ENCODE results near the gene DMGDH.

The DMGDH gene

DNA sequence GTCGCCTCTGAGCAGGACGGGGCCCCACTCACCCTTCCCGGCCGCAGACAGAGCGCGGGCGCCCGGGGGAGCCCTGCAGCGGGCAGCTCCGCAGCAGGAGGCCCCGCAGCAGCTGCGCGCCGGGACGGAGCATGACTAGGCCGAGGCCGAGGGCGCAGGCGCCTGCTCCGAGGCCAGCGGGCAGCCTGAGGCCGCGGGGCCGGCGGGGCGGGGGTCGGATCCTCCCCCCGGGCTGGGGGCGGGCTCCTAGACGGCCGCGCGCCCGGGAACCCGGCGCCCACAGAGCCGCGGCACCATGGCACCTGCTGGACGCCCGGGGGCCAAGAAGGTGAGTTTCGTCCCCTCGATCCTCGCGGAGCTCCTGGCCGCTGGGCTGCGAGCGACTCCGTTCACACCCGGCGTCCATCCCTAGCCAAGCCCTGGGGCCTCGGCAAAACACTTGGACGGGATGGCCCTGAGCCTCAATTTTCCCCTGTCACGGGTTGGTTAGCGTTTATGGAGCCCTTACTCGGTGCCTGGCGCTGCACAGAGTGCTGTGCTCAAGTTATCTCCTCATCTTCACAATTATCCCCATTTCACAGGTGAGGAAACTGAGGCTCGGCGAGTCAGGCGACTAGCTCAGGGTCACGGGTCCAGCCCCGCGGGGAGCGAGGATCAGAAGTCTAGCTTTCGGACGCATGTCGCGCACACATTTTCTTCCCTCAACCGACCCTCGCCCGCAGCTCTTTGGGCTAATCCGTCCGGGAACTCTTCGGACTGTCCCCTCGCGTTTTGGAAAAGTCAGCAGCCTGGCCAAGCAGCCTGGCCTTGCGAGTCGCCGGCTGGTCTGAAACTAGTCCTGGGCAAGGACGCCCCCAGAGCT lies at the start of gene DMGDH, which contains the start of gene BHMT2:
Gene DMGDH (minus strand): TSS at position 187 of the 862 bp plus-strand sequence. CDS start 54 bp downstream, at position 133.
Gene BHMT2 (plus strand): TSS at position 280 of the 862 bp plus-strand sequence. CDS start 16 bp downstream, at position 296.
- peak within 1 kb of the TSS; percentile 44 to 89 (median 81) for H3K9ac ChIP-seq (ENCODE audit: low read length in 5 of 5)
- H3K36me3 ChIP-seq (ENCODE audit: control insufficient read depth in 5 of 5, insufficient read depth in 5 of 5, low read length in 5 of 5) = no peaks in the 10 kb centered on the region
- peak within 1 kb of the TSS; percentile 88 for H3K27ac ChIP-seq (ENCODE audit: low read depth, low read length)
- H3K4me1 ChIP-seq (ENCODE audit: control insufficient read depth in 5 of 5, insufficient read depth in 5 of 5, low read length in 5 of 5) = peaks cover 0 to 31% (median 9%) of the 10 kb centered on the region in 5 donors
- H3K27me3 ChIP-seq (ENCODE audit: control insufficient read depth in 5 of 5, insufficient read depth in 4 of 5, low read length in 5 of 5) = peaks cover 0 to 3% (median 0%) of the 10 kb centered on the region in 5 donors
- H3K4me3 ChIP-seq (ENCODE audit: low read depth in 1 of 5, low read length in 5 of 5) = peak within 1 kb of the TSS; percentile 63 to 88 (median 77)
- peaks cover 0 to 8% (median 5%) of the 10 kb centered on the region in 5 donors for H3K9me3 ChIP-seq (ENCODE audit: control insufficient read depth in 5 of 5, low read length in 5 of 5)

DNA sequence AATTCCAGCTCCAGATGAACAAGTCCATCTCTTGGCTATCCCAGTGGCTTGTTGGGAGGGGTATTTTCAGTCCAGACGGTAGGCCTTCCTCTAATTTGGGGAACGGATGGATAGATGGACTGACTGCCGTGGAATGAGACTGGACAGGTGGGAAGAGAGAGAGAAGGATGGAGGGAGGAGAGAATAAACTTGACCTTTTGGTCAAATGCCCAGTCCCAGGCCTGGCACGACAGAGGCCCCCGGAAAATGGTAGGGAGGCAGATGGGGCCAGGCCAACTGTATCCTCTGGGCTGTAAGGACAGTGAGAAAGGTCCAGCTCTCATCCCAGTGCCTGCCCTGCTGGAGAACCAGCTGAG lies 43.2 kb upstream of the DMGDH start:
- peaks cover 0 to 16% (median 11%) of the 10 kb centered on the region in 5 donors for H3K4me1 ChIP-seq (ENCODE audit: control insufficient read depth in 5 of 5, insufficient read depth in 5 of 5, low read length in 5 of 5)
- no peak overlapping the region for H3K4me3 ChIP-seq (ENCODE audit: low read depth in 1 of 5, low read length in 5 of 5)
- H3K36me3 ChIP-seq (ENCODE audit: control insufficient read depth in 5 of 5, insufficient read depth in 5 of 5, low read length in 5 of 5) = no peaks in the 10 kb centered on the region
- no peaks in the 10 kb centered on the region for H3K9me3 ChIP-seq (ENCODE audit: control insufficient read depth in 5 of 5, low read length in 5 of 5)
- no peak overlapping the region for H3K27ac ChIP-seq (ENCODE audit: low read depth, low read length)
- peaks cover 14 to 24% (median 20%) of the 10 kb centered on the region in 5 donors for H3K27me3 ChIP-seq (ENCODE audit: control insufficient read depth in 5 of 5, insufficient read depth in 4 of 5, low read length in 5 of 5)
- H3K9ac ChIP-seq (ENCODE audit: low read length in 5 of 5) = no peak overlapping the region

DNA sequence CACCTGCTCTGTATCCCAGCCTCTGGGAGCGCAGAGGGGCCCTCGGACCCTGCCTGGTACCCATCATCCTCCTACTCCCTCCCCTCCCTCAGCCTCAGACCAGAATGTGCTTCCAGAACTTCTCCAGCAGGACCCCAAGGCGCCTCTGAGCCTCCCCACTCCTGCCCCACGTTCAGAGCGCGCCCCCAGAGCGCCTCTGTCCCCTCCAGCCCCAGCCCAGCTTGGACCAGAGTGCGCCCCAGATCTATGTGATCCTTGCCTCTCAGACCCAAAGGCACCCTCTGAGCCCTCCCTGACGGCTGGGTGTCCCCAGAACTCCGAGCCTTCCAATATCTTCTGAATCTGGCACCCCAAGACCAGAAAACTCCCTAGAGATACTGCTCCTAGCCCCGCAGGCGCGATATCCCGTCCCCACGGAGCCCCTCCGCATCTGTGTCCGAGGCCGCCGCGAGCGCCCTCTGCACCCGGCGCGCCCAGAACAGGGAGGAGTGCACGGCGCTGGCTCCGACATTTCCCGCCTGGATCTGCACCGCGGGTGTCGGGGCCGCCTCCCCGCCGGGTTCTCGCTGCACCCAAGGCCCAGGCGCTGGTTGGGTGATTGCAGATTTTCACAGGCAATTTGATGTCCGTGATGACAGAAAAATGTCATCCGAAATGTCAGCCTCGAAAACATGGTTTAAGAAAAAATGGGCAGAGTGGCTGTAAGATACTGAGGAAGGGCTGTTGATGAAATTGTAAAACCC lies 42.7 kb upstream of the DMGDH start:
- peaks cover 14 to 24% (median 20%) of the 10 kb centered on the region in 5 donors for H3K27me3 ChIP-seq (ENCODE audit: control insufficient read depth in 5 of 5, insufficient read depth in 4 of 5, low read length in 5 of 5)
- H3K9me3 ChIP-seq (ENCODE audit: control insufficient read depth in 5 of 5, low read length in 5 of 5) = no peaks in the 10 kb centered on the region
- peaks cover 0 to 18% (median 16%) of the 10 kb centered on the region in 5 donors for H3K4me1 ChIP-seq (ENCODE audit: control insufficient read depth in 5 of 5, insufficient read depth in 5 of 5, low read length in 5 of 5)
- H3K27ac ChIP-seq (ENCODE audit: low read depth, low read length) = no peak overlapping the region
- H3K4me3 ChIP-seq (ENCODE audit: low read depth in 1 of 5, low read length in 5 of 5) = peak overlapping the region in 1 of 5 donors; percentile 5
- no peaks in the 10 kb centered on the region for H3K36me3 ChIP-seq (ENCODE audit: control insufficient read depth in 5 of 5, insufficient read depth in 5 of 5, low read length in 5 of 5)
- no peak overlapping the region for H3K9ac ChIP-seq (ENCODE audit: low read length in 5 of 5)

DNA sequence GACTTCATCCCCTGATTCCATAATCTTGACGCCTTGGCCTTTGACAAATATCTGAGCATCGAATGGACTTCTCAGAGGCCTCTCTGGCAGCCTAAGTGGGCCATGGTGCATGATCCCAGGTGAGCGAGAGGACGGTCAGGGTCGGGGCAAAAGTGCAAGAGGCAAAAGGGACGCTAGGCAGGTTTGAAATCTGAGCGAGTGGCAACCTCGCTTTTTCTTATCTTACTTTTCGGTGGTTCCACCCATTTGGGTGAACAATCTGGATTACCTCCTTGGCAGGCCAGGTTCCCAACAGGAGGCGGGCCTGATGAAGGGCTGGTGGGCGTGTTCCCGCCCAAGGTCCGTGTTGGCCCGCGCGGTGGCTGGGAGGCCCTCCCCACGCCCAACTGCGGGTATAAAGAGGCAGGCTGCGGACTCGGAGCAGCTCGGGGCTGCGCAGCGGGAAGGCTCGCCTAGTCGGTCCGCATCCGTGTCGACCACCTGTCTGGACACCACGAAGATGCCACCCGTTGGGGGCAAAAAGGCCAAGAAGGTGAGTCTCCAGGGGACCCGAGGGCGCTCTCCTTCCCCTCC lies 42.0 kb upstream of the DMGDH start, which contains the start of gene BHMT:
Gene BHMT (plus strand): TSS at position 423 of the 573 bp plus-strand sequence. CDS start 77 bp downstream, at position 500.
- Histone ChIP-seq H3K27me3 (ENCODE audit: control insufficient read depth in 5 of 5, insufficient read depth in 4 of 5, low read length in 5 of 5) (peaks cover 14 to 24% (median 20%) of the 10 kb centered on the region in 5 donors), H3K36me3 (ENCODE audit: control insufficient read depth in 5 of 5, insufficient read depth in 5 of 5, low read length in 5 of 5) (no peaks in the 10 kb centered on the region), H3K4me3 (ENCODE audit: low read depth in 1 of 5, low read length in 5 of 5) (peak within 1 kb of the TSS in 1 of 5 donors; percentile 5), H3K9ac (ENCODE audit: low read length in 5 of 5) (no peak within 1 kb of the TSS), H3K27ac (ENCODE audit: low read depth, low read length) (no peak within 1 kb of the TSS), H3K9me3 (ENCODE audit: control insufficient read depth in 5 of 5, low read length in 5 of 5) (no peaks in the 10 kb centered on the region), H3K4me1 (ENCODE audit: control insufficient read depth in 5 of 5, insufficient read depth in 5 of 5, low read length in 5 of 5) (peaks cover 0 to 18% (median 16%) of the 10 kb centered on the region in 5 donors)

DNA sequence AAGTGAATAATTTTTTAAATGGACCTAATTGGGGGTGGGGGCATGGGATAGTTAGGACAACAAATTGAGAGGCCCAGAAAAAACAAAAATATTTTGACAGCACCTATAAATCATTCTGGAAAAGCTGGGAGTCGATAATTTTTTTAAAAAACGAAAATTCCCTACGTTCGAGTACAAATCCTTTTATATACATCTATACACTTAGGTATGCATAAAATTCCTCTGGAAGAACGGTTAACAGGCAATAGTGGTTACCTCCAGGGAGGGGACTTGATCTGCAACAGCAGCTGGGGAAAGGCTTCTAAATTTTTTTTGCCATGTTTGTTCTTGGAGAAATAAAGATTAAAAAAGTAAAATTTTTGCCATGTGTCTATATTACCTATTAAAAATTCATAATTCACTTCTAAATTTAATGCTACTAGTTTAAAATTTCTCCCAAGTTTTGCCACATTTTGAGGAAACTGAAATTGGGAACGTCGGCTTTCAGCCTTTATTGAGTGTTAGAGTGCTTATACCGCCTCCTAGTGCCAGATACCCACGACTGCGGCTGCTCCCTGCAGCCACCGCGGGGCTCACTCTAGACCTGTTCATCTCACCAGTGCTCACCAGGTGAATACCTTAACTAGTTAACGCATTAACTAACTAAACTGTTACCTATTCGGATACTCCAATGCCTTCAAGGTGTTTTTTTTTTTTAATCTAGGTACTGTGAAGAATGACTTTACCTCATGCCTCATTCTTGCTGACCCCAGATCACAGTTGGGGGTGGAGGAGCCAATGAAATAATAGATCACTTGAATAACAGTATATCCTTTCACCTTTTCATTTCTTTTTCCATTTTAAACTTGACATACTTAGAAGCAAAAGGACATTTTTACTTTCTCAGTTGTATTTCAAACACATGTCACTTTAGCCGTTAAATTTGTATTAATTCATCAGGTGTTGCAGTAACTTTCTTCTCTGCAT lies 40.3 kb upstream of the DMGDH start:
- Histone ChIP-seq H3K27ac (ENCODE audit: low read depth, low read length) (no peak overlapping the region), H3K27me3 (ENCODE audit: control insufficient read depth in 5 of 5, insufficient read depth in 4 of 5, low read length in 5 of 5) (peaks cover 14 to 24% (median 20%) of the 10 kb centered on the region in 5 donors), H3K4me3 (ENCODE audit: low read depth in 1 of 5, low read length in 5 of 5) (no peak overlapping the region), H3K9me3 (ENCODE audit: control insufficient read depth in 5 of 5, low read length in 5 of 5) (no peaks in the 10 kb centered on the region), H3K9ac (ENCODE audit: low read length in 5 of 5) (no peak overlapping the region), H3K4me1 (ENCODE audit: control insufficient read depth in 5 of 5, insufficient read depth in 5 of 5, low read length in 5 of 5) (peaks cover 0 to 18% (median 16%) of the 10 kb centered on the region in 5 donors), H3K36me3 (ENCODE audit: control insufficient read depth in 5 of 5, insufficient read depth in 5 of 5, low read length in 5 of 5) (no peaks in the 10 kb centered on the region)

DNA sequence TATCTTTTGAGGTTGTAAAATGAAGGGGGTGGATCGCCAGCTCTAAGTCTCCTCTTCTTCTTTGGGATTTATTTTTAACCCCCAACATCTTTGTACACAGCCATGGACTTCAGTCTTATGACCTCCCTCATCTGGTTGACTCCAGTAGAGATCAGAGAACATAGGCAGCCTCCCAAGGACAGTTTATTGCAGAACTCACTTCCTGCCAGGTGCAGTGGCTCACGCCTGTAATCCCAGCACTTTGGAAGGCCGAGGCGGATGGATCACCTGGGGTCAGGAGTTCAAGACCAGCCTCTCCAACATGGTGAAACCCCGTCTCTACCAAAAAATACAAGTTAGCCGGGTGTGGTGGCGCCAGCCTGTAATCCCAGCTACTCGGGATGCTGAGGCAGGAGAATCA lies 39.3 kb upstream of the DMGDH start:
- Histone ChIP-seq H3K27me3 (ENCODE audit: control insufficient read depth in 5 of 5, insufficient read depth in 4 of 5, low read length in 5 of 5) (peaks cover 14 to 24% (median 20%) of the 10 kb centered on the region in 5 donors), H3K4me3 (ENCODE audit: low read depth in 1 of 5, low read length in 5 of 5) (no peak overlapping the region), H3K36me3 (ENCODE audit: control insufficient read depth in 5 of 5, insufficient read depth in 5 of 5, low read length in 5 of 5) (no peaks in the 10 kb centered on the region)

DNA sequence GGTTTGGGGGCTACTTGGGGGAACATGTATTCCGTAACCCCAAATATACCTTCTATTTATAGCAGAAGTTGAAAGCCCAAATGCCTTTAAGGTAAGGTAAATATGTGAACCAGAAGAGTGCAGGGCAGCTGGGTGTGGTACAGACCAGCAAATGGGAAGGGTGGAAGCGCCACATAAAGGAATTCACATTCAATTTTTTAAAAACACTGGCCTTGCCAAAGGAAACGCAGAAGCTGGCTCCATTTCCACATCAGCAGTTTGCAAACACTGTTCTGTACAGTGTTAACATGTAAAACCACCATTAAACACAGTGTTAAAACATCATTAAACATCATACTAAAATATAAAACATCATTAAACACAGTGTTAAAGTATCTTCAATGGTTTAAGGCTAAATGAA lies 38.6 kb upstream of the DMGDH start:
- no peak overlapping the region for H3K27ac ChIP-seq (ENCODE audit: low read depth, low read length)
- H3K36me3 ChIP-seq (ENCODE audit: control insufficient read depth in 5 of 5, insufficient read depth in 5 of 5, low read length in 5 of 5) = no peaks in the 10 kb centered on the region
- peaks cover 14 to 23% (median 20%) of the 10 kb centered on the region in 5 donors for H3K27me3 ChIP-seq (ENCODE audit: control insufficient read depth in 5 of 5, insufficient read depth in 4 of 5, low read length in 5 of 5)
- no peaks in the 10 kb centered on the region for H3K9me3 ChIP-seq (ENCODE audit: control insufficient read depth in 5 of 5, low read length in 5 of 5)
- no peak overlapping the region for H3K9ac ChIP-seq (ENCODE audit: low read length in 5 of 5)
- H3K4me3 ChIP-seq (ENCODE audit: low read depth in 1 of 5, low read length in 5 of 5) = no peak overlapping the region
- peaks cover 0 to 18% (median 16%) of the 10 kb centered on the region in 5 donors for H3K4me1 ChIP-seq (ENCODE audit: control insufficient read depth in 5 of 5, insufficient read depth in 5 of 5, low read length in 5 of 5)

More for the DNA sequence above, 39.3 kb upstream of the DMGDH start:
- Histone ChIP-seq H3K9me3 (ENCODE audit: control insufficient read depth in 5 of 5, low read length in 5 of 5) (no peaks in the 10 kb centered on the region), H3K9ac (ENCODE audit: low read length in 5 of 5) (no peak overlapping the region), H3K4me1 (ENCODE audit: control insufficient read depth in 5 of 5, insufficient read depth in 5 of 5, low read length in 5 of 5) (peaks cover 0 to 18% (median 16%) of the 10 kb centered on the region in 5 donors), H3K27ac (ENCODE audit: low read depth, low read length) (no peak overlapping the region)

DNA sequence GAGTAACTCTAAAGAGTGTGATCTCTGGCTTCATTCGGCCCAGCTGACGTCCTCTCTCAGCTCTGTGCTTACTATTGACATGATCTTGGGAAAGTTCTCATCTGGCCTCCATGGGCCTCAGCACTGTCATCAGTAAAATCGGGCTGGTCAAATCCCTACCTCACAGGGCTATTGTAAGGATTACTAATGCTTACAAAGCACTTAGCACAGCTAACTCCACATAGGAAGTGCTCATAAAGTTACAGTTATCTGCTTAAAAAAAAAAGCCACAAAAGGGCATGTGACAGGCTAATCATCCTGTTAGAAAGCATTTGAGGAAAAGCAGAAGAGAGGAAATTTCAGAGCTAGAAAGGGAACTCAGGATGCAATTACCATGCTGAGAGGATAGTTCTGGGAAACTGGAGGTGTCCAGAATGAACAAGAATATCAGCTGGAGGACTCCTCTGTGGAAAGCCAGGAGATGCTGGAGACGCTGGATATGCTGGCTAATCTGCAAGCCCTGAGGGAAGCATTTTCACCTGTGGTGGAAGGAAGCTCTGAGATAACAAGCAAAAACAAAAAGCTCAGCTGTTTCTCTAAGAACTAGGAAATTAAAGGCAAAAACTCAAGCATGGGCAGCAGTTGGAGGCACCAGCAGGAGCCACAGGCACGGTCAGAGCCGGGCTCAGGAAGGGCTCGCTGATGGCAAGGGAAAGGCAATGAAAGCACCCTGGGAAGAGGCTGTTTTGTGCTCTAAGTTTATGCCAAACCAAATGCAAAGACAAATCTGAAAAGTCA lies 37.7 kb upstream of the DMGDH start:
- H3K4me3 ChIP-seq (ENCODE audit: low read depth in 1 of 5, low read length in 5 of 5) = no peak overlapping the region
- H3K9ac ChIP-seq (ENCODE audit: low read length in 5 of 5) = no peak overlapping the region
- no peaks in the 10 kb centered on the region for H3K9me3 ChIP-seq (ENCODE audit: control insufficient read depth in 5 of 5, low read length in 5 of 5)
- no peak overlapping the region for H3K27ac ChIP-seq (ENCODE audit: low read depth, low read length)
- H3K27me3 ChIP-seq (ENCODE audit: control insufficient read depth in 5 of 5, insufficient read depth in 4 of 5, low read length in 5 of 5) = peaks cover 11 to 14% (median 12%) of the 10 kb centered on the region in 5 donors
- H3K36me3 ChIP-seq (ENCODE audit: control insufficient read depth in 5 of 5, insufficient read depth in 5 of 5, low read length in 5 of 5) = no peaks in the 10 kb centered on the region
- peaks cover 0 to 16% (median 14%) of the 10 kb centered on the region in 5 donors for H3K4me1 ChIP-seq (ENCODE audit: control insufficient read depth in 5 of 5, insufficient read depth in 5 of 5, low read length in 5 of 5)
